ENCODE data around the gene PCNP.
A peak's percentile ranks its signal among the peaks of the same experiment; 100 is the strongest.
"Not testable (repeated sequence)": the region's sequence is repeated elsewhere in the genome, so short reads cannot be mapped to it uniquely, and the experiment has no call there.

Gene PCNP

DNA sequence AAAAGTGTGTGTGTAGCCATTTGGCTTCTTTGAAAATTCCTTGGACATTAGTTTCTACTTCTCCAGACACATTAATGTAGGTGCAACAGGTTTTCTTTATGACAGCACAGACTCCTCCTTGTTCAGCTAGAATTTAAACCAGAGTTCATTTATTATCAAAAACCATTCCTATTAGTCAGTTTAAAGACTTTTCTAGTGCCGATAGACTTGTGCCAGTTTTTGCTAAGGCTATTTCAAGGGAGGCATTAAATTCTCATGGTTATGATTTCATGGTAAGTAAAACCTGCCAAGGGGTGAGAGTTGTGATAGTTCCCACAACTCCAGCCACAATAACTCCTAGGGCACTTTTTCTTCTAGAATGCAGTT lies 40.4 kb upstream of the PCNP start:
- no peak overlapping the region for H3K9ac ChIP-seq

DNA sequence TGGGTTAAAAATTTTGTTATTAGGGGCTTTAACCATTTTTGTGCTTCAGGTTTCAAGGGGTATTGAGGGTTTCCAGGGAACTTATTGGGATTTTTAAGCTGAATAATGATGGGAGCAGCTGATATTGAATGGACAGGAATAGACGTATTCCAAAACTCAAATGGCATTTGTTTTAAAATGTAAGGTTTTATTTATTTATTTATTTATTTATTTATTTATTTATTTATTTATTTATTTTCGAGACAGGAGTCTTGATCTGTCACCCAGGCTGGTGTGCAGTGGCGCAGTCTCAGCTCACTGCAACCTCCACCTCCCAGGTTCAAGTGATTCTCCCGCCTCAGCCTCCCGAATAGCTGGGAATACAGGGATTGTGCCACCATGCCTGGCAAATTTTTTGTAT lies 38.8 kb upstream of the PCNP start:
- H3K27ac ChIP-seq: no peak overlapping the region
- H3K9me3 ChIP-seq (replicated peaks in 1 of 11): peaks cover 2 to 8% (median 4%) of the 10 kb centered on the region in 11 experiments; a peak in 19 of 22 replicates
- H3K27me3 ChIP-seq: no peaks in the 10 kb centered on the region
- TF ChIP-seq Cebpa-rat (IDR thresholded peaks at IDR 0.05): no peak
- no peak overlapping the region for H3K4me3 ChIP-seq
- no peaks in the 10 kb centered on the region for H4K20me1 ChIP-seq
- no peak overlapping the region for H3K4me2 ChIP-seq
- H3K4me1 ChIP-seq: peaks cover 0 to 26% (median 8%) of the 10 kb centered on the region in 10 experiments; a peak in 11 of 20 replicates
- H3K36me3 ChIP-seq: no peaks in the 10 kb centered on the region
- H3K9ac ChIP-seq: no peak overlapping the region

More for the DNA sequence above, 40.4 kb upstream of the PCNP start:
- TF ChIP-seq Cebpa-rat (IDR thresholded peaks at IDR 0.05): no peak
- Histone ChIP-seq H3K27me3 (no peaks in the 10 kb centered on the region), H3K36me3 (no peaks in the 10 kb centered on the region), H3K4me1 (peaks cover 0 to 26% (median 8%) of the 10 kb centered on the region in 10 experiments; a peak in 11 of 20 replicates), H4K20me1 (no peaks in the 10 kb centered on the region), H3K9me3 (replicated peaks in 1 of 11) (peaks cover 7 to 22% (median 17%) of the 10 kb centered on the region in 11 experiments; a peak in 20 of 22 replicates), H3K27ac (no peak overlapping the region), H3K4me2 (no peak overlapping the region), H3K4me3 (no peak overlapping the region)

DNA sequence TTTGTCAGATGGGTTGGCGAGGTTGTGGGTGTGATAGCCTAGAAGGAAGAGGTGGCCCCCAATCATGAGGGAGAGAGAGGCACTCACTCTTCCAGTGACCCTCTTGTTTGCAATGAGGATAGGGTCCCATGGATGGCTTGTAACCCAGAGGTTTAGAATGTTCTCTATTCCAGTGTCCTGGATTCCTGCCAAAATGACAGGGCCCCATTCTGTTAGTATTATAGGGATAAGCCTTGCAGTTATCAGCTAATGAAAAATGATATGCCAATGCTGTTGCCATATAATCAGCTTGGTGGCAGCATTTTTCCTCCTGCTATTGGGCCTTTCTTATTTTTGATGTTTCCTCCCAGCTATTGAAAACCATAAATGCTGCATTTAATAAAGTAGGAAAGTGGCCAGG lies 37.7 kb upstream of the PCNP start:
- no peaks in the 10 kb centered on the region for H4K20me1 ChIP-seq

GRCh38 chr3:101536955-101537354 lies 37.0 kb upstream of the PCNP start:
- H3K4me1 ChIP-seq: peaks cover 0 to 11% (median 0%) of the 10 kb centered on the region in 10 experiments; a peak in 2 of 20 replicates

More for the DNA sequence above, 37.7 kb upstream of the PCNP start:
- Histone ChIP-seq H3K27ac (no peak overlapping the region), H3K4me2 (0 out of 22 replicates have a peak overlapping the region, but pooled peaks of 1 of the 11 experiments have one; percentile 35), H3K9ac (no peak overlapping the region), H3K9me3 (replicated peaks in 1 of 11) (no peaks in the 10 kb centered on the region), H3K4me3 (no peak overlapping the region), H3K36me3 (no peaks in the 10 kb centered on the region), H3K4me1 (peaks cover 0 to 16% (median 5%) of the 10 kb centered on the region in 10 experiments; a peak in 11 of 20 replicates), H3K27me3 (no peaks in the 10 kb centered on the region)
- TF ChIP-seq Cebpa-rat (IDR thresholded peaks at IDR 0.05): no peak

DNA sequence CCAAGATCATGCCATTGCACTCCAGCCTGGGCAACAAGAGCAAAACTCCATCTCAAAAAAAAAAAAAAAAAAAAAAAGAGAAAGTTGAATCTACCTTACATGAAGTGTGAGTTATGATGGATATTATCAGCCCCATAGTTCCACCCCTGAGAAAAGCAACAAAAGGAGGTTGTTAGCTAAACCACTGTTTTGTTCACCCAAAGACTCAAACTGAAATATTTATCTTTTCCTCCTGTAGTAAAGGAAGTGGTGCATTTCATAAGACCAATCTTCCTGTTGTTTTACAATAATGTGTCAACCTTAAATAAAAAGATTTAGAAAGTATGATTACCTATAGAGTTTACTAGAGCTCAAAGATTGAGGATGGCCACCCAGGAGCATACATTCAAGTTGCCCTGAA lies 31.0 kb upstream of the PCNP start:
- Histone ChIP-seq H3K36me3 (no peaks in the 10 kb centered on the region), H3K4me1 (no peaks in the 10 kb centered on the region), H3K4me3 (no peak overlapping the region), H4K20me1 (no peaks in the 10 kb centered on the region), H3K27me3 (no peaks in the 10 kb centered on the region), H3K4me2 (no peak overlapping the region), H3K9me3 (replicated peaks in 1 of 11) (peaks cover 0 to 5% (median 0%) of the 10 kb centered on the region in 11 experiments; a peak in 1 of 22 replicates), H3K27ac (no peak overlapping the region), H3K9ac (no peak overlapping the region)
- TF ChIP-seq Cebpa-rat (IDR thresholded peaks at IDR 0.05): no peak

More at GRCh38 chr3:101536955-101537354, 37.0 kb upstream of the PCNP start:
- H3K9ac ChIP-seq; H4K20me1 ChIP-seq; H3K9me3 ChIP-seq (replicated peaks in 1 of 11); H3K27ac ChIP-seq; H3K36me3 ChIP-seq; H3K27me3 ChIP-seq; H3K4me3 ChIP-seq: not testable (repeated sequence)
- 0 out of 22 replicates have a peak overlapping the region, but pooled peaks of 2 of the 11 experiments have one; percentile 25 to 35 for H3K4me2 ChIP-seq

DNA sequence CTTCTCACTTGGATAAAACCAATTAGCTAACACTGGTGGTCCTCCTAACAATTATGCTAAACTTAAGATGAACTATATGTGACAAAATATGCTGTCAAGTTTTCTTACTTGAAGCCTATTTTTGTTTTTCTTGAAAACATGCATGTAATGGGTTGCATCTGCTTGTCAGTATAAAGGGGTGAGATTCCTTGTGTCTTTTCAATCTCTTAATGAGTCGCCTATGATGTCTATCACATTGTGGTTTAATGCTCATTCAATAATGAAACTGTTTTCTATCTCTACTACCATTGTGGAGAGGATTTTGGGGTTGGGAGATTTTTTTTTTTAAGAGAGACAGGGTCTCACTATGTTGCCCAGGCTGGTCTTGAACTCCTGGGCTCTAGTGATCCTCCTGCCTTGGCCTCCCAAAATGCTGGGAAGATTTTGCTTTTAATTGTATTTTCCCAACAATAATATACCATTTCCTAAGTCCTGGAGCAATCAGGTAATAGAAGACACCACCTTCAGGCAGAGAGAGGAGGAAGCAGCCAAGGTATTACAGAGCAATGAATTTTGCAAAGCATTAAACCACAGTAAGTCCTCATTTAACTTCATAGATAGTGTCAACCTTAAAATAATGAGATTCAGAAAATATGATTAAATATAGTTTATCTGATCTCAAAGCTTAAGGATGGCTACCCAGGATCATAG lies 29.7 kb upstream of the PCNP start:
- H4K20me1 ChIP-seq: no peaks in the 10 kb centered on the region
- H3K4me2 ChIP-seq: no peak overlapping the region
- H3K36me3 ChIP-seq: no peaks in the 10 kb centered on the region
- H3K9me3 ChIP-seq (replicated peaks in 1 of 11): peaks cover 0 to 5% (median 0%) of the 10 kb centered on the region in 11 experiments; a peak in 1 of 22 replicates
- H3K9ac ChIP-seq: no peak overlapping the region
- H3K4me3 ChIP-seq: no peak overlapping the region
- H3K4me1 ChIP-seq: peaks cover 0 to 8% (median 4%) of the 10 kb centered on the region in 10 experiments; a peak in 8 of 20 replicates
- no peaks in the 10 kb centered on the region for H3K27me3 ChIP-seq
- TF ChIP-seq Cebpa-rat (IDR thresholded peaks at IDR 0.05): no peak
- H3K27ac ChIP-seq: no peak overlapping the region

DNA sequence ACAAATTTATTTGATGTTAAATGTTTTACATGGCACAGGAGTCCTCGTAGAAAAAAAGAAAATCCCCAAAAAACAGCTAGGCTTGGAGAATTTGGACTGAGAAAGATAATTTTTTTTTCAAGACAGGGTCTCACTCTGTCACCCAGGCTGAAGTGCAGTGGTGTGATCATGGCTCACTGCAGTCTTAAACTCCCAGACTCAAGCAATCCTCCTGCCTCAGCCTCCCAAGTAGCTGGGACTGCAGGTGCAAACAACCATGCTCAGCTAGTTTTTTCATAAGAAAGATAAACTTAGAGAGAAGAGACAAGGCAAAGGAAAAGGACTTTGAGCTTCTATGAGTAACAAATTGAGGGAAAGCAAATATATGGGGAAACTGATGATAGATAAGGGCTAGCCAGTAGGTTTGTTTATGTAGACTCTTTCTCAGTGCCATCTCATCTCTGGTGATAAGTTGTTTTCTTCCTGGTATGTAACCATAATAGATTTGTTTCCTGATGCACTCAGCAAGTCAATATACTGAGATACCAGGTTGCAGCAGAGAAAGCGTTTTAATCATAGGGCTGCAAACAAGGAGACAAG lies 25.4 kb upstream of the PCNP start:
- no peak for TF ChIP-seq Cebpa-rat (IDR thresholded peaks at IDR 0.05)
- Histone ChIP-seq H3K4me3 (no peak overlapping the region), H3K9ac (no peak overlapping the region), H3K9me3 (replicated peaks in 1 of 11) (peaks cover 11 to 33% (median 16%) of the 10 kb centered on the region in 11 experiments; a peak in 19 of 22 replicates), H3K27me3 (no peaks in the 10 kb centered on the region), H3K4me1 (peaks cover 0 to 12% (median 5%) of the 10 kb centered on the region in 10 experiments; a peak in 8 of 20 replicates), H4K20me1 (no peaks in the 10 kb centered on the region), H3K36me3 (no peaks in the 10 kb centered on the region), H3K4me2 (peak overlapping the region in 5 of 11 experiments; percentile 7 to 42 (median 27); a peak in 6 of 22 replicates), H3K27ac (no peak overlapping the region)

- no peak for TF ChIP-seq Cebpa-rat (IDR thresholded peaks at IDR 0.05)
- Histone ChIP-seq H4K20me1 (no peaks in the 10 kb centered on the region), H3K4me1 (peaks cover 0 to 12% (median 5%) of the 10 kb centered on the region in 10 experiments; a peak in 8 of 20 replicates), H3K9ac (no peak overlapping the region), H3K4me3 (no peak overlapping the region), H3K36me3 (no peaks in the 10 kb centered on the region), H3K9me3 (replicated peaks in 1 of 11) (peaks cover 11 to 33% (median 18%) of the 10 kb centered on the region in 11 experiments; a peak in 19 of 22 replicates), H3K4me2 (peak overlapping the region in 5 of 11 experiments; percentile 15 to 42 (median 30); a peak in 9 of 22 replicates), H3K27ac (no peak overlapping the region), H3K27me3 (no peaks in the 10 kb centered on the region)
Measured at GRCh38 chr3:101549473-101549872, 24.5 kb upstream of the PCNP start.

- H3K9ac ChIP-seq, H3K27me3 ChIP-seq, H3K4me2 ChIP-seq, H3K4me3 ChIP-seq, H4K20me1 ChIP-seq, H3K27ac ChIP-seq, H3K36me3 ChIP-seq: not testable (repeated sequence)
- Histone ChIP-seq H3K4me1 (peaks cover 0 to 12% (median 5%) of the 10 kb centered on the region in 10 experiments; a peak in 8 of 20 replicates), H3K9me3 (replicated peaks in 1 of 11) (peaks cover 11 to 33% (median 18%) of the 10 kb centered on the region in 11 experiments; a peak in 19 of 22 replicates)
Measured at GRCh38 chr3:101551359-101552081, 22.5 kb upstream of the PCNP start.

DNA sequence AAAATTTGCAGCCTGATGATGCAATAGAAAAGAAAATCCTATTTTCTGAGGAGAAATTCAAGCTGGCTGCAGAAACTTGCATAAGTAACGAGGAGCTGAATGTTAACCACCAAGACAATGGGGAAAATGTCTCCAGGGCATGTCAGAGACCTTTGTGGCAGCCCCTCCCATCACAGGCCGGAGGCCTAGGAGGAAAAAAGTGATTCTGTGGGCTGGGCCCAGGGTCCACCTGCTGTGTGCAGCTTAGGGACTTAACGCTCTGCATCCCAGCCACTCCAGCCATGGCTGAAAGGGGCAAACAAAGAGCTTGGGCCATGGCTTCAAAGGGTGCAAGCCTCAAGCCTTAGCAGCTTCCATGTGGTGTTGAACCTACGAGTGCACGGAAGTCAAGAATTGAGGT lies 20.6 kb upstream of the PCNP start:
- H3K9me3 ChIP-seq (replicated peaks in 1 of 11): peaks cover 11 to 33% (median 18%) of the 10 kb centered on the region in 11 experiments; a peak in 19 of 22 replicates
- not testable (repeated sequence) for H3K4me3 ChIP-seq, H3K9ac ChIP-seq, H3K27ac ChIP-seq, H4K20me1 ChIP-seq, H3K36me3 ChIP-seq, H3K4me2 ChIP-seq, H3K27me3 ChIP-seq
- peaks cover 0 to 12% (median 5%) of the 10 kb centered on the region in 10 experiments; a peak in 8 of 20 replicates for H3K4me1 ChIP-seq
